ENCODE results near the gene PIGZ. TPM values are rescaled to one million over a fixed set of nuclear protein-coding genes. Genes with fewer than 3 reads are reported as not detected.

Gene PIGZ
- total RNA-seq, 1 experiment from 2014 or later: 1.4 TPM

- H3K79me2 ChIP-seq (ENCODE audit: insufficient read depth, low read length): no peaks in the 10 kb centered on the region
- TF ChIP-seq JUND (IDR thresholded peaks at IDR 0.05) (no peak), ELF1 (IDR thresholded peaks at IDR 0.05; ENCODE audit: borderline replicate concordance, low read depth) (no peak), SIN3A (IDR thresholded peaks at IDR 0.05; ENCODE audit: low read depth) (no peak), MAX (IDR thresholded peaks at IDR 0.05) (no peak), CBX3 (IDR thresholded peaks at IDR 0.05; ENCODE audit: low read depth) (no peak), CTCF (IDR thresholded peaks at IDR 0.05 in 2 of 3, conservative IDR thresholded peaks at IDR 0.05 in 1 of 3; ENCODE audit: borderline replicate concordance in 1 of 3, insufficient read depth in 1 of 3, low read depth in 2 of 3, low read length in 2 of 3) (no peak), RAD21 (IDR thresholded peaks at IDR 0.05; ENCODE audit: low read depth) (no peak), YY1 (IDR thresholded peaks at IDR 0.05; ENCODE audit: extremely low read depth, insufficient replicate concordance, low read depth, low read length) (no peak), SP1 (IDR thresholded peaks at IDR 0.05; ENCODE audit: low read depth) (no peak)
- no TSS peak for BruUV-seq (replicated peaks)
- no peaks in the 10 kb centered on the region for H3K9me3 ChIP-seq (ENCODE audit: control insufficient read depth in 1 of 2, insufficient read depth in 1 of 2, low read depth in 1 of 2, low read length in 2 of 2)
- no peaks in the 10 kb centered on the region for H3K36me3 ChIP-seq (ENCODE audit: control insufficient read depth in 1 of 2, insufficient read depth in 2 of 2, low read length in 2 of 2)
- H3K4me2 ChIP-seq (ENCODE audit: low read length): no peak overlapping the region
- DNase-seq (ENCODE audit: low read depth, low spot score): no peak
- POLR2A ChIA-PET: no interaction called here
- no peak overlapping the region for H2AFZ ChIP-seq (ENCODE audit: low read depth, low read length, poor library complexity, severe bottlenecking)
- CTCF ChIA-PET: no interaction called here
- no peak overlapping the region for H3K9ac ChIP-seq (ENCODE audit: low read length)
- ATAC-seq: no peak
- no peaks in the 10 kb centered on the region for H4K20me1 ChIP-seq (ENCODE audit: insufficient read depth)
- H3K27me3 ChIP-seq (ENCODE audit: insufficient read depth, low read length): no peaks in the 10 kb centered on the region
- no peak overlapping the region for H3K4me3 ChIP-seq (replicated peaks in 1 of 2; ENCODE audit: low read depth in 1 of 2, low read length in 2 of 2)
- intact Hi-C loops (cut with micrococcal nuclease): no loop called here
- RAD21 ChIA-PET (ENCODE audit: low non-redundant PET in 1 of 2, low total read pairs in 2 of 2, uncharacterized antibody in 2 of 2, unreplicated experiment in 2 of 2): no interaction called here
- H3K27ac ChIP-seq (ENCODE audit: low read depth, low read length): no peak overlapping the region
- peaks cover 5 to 8% of the 10 kb centered on the region in 2 experiments; a peak in 2 of 4 replicates for H3K4me1 ChIP-seq (ENCODE audit: control insufficient read depth in 1 of 2, insufficient read depth in 2 of 2, low read length in 2 of 2)
- H3K9me2 ChIP-seq (ENCODE audit: insufficient read depth): no peaks in the 10 kb centered on the region
Observed at GRCh38 chr3:196997311-196997710, 28.7 kb upstream of the PIGZ start.

Measured in HCT116 (cell line).